Measurements from ENCODE around the gene TOPBP1.

Gene TOPBP1

DNA sequence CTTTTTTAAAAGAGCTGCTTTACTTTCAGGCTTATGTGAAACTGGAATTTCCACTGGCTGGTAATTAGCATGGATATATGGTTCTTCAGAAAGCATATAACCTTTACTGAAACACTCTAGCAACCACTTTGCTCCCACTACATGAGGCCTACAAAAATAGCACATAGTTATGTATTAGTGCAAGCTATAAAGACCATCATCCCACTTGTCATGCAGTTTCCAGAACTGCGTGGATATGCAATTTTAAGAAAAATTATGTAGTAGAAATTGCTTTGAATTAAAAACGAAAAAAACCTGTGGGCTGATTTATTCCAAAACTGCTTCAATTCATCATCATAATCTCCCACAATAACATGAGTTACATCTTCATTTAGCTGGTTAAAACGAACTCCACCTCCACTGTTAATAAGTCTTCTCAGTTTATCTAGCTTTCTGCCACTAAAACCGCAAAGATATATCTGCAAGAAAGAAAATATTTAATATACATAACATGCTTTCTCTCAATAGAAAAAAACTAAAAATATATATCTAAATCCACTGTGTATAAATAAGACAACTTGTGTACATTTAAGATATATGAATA, 12.2 kb downstream of the TOPBP1 start:
- Histone ChIP-seq H3K4me3 (ENCODE audit: insufficient read depth, low read length, poor library complexity, severe bottlenecking) (no peak overlapping the region), H3K9me3 (ENCODE audit: insufficient read depth, low read length) (no peaks in the 10 kb centered on the region), H3F3A (ENCODE audit: insufficient read depth) (0 out of 2 replicates have a peak, but pooled peaks cover 3% of the 10 kb centered on the region), H3K79me2 (ENCODE audit: insufficient read depth, low read length) (peaks cover 37% of the 10 kb centered on the region), H3K9ac (ENCODE audit: low read length) (no peak overlapping the region), H3K27me3 (ENCODE audit: low read length) (no peaks in the 10 kb centered on the region), H3K9me2 (replicated peaks; ENCODE audit: insufficient read depth, low read length) (no peaks in the 10 kb centered on the region), H2AFZ (ENCODE audit: low read depth, low read length, severe bottlenecking) (no peak overlapping the region), H4K20me1 (ENCODE audit: low read depth, low read length) (peaks cover 12% of the 10 kb centered on the region), H3K27ac (ENCODE audit: low read depth, low read length) (no peak overlapping the region), H3K4me2 (ENCODE audit: low read depth, low read length, poor library complexity, severe bottlenecking) (no peak overlapping the region), H3K36me3 (ENCODE audit: low read length) (peaks cover 78% of the 10 kb centered on the region)
- TF ChIP-seq, protein P1, sequence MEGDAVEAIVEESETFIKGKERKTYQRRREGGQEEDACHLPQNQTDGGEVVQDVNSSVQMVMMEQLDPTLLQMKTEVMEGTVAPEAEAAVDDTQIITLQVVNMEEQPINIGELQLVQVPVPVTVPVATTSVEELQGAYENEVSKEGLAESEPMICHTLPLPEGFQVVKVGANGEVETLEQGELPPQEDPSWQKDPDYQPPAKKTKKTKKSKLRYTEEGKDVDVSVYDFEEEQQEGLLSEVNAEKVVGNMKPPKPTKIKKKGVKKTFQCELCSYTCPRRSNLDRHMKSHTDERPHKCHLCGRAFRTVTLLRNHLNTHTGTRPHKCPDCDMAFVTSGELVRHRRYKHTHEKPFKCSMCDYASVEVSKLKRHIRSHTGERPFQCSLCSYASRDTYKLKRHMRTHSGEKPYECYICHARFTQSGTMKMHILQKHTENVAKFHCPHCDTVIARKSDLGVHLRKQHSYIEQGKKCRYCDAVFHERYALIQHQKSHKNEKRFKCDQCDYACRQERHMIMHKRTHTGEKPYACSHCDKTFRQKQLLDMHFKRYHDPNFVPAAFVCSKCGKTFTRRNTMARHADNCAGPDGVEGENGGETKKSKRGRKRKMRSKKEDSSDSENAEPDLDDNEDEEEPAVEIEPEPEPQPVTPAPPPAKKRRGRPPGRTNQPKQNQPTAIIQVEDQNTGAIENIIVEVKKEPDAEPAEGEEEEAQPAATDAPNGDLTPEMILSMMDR (IDR thresholded peaks at IDR 0.05; ENCODE audit: insufficient read depth, low read length, poor library complexity, severe bottlenecking), result no peak
- no peak for TF ChIP-seq EZH2phosphoT487 (conservative IDR thresholded peaks at IDR 0.05; ENCODE audit: low read length)

DNA sequence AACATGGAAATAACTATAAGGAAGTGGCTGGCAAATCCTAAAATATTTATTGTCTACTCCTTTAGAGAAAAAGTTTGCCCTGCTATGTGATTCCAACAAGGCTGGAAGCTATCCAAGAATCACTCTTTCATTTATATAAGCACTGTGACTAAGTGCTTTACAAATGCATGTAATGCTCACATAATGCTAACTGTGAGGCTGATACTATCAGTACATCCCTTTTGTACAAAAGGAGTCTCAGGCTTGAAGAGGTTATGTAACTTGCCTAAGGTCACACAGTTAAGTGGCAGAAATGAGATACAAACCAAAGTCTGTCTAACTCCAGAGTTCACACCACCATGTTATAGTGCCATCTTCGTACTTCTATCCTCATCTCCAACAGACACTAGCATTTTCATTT, 17.0 kb downstream of the TOPBP1 start:
- Histone ChIP-seq H3K27ac (ENCODE audit: low read depth, low read length) (no peak overlapping the region), H2AFZ (ENCODE audit: low read depth, low read length, severe bottlenecking) (no peak overlapping the region), H3K9me3 (ENCODE audit: insufficient read depth, low read length) (no peaks in the 10 kb centered on the region), H3K9me2 (replicated peaks; ENCODE audit: insufficient read depth, low read length) (no peaks in the 10 kb centered on the region), H3K79me2 (ENCODE audit: insufficient read depth, low read length) (peaks cover 49% of the 10 kb centered on the region), H3K4me3 (ENCODE audit: insufficient read depth, low read length, poor library complexity, severe bottlenecking) (no peak overlapping the region), H4K20me1 (ENCODE audit: low read depth, low read length) (peaks cover 3% of the 10 kb centered on the region), H3K27me3 (ENCODE audit: low read length) (no peaks in the 10 kb centered on the region), H3K36me3 (ENCODE audit: low read length) (peaks cover 85% of the 10 kb centered on the region), H3F3A (ENCODE audit: insufficient read depth) (no peaks in the 10 kb centered on the region), H3K9ac (ENCODE audit: low read length) (no peak overlapping the region), H3K4me2 (ENCODE audit: low read depth, low read length, poor library complexity, severe bottlenecking) (no peak overlapping the region)
- no peak for TF ChIP-seq EZH2phosphoT487 (conservative IDR thresholded peaks at IDR 0.05; ENCODE audit: low read length)
- TF ChIP-seq, protein P1 (IDR thresholded peaks at IDR 0.05; ENCODE audit: insufficient read depth, low read length, poor library complexity, severe bottlenecking), result no peak

DNA sequence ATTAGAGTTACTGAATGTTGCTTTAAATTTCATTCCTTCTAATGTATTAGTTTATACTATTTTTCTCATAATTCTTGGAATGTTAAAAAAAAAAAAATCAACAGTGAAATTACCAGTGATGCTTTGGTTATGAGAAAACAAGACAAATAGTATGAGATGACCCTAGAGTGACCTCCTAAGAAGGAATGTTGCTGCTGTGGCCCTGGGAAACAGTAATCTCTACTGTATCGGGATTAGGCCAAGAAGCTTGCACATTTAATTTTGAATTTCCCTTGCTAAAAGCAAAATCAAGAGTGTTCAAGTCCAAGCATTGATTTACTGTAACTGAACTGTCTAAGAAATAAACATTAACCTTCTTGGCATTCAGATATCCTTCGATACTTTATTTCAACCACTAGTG, 18.1 kb downstream of the TOPBP1 start:
- H3K9me3 ChIP-seq (ENCODE audit: insufficient read depth, low read length), result no peaks in the 10 kb centered on the region
- no peaks in the 10 kb centered on the region; the same call in none of the 2 replicates for H4K20me1 ChIP-seq (ENCODE audit: low read depth, low read length)
- H3K36me3 ChIP-seq (ENCODE audit: low read length), result peaks cover 82% of the 10 kb centered on the region
- peaks cover 46% of the 10 kb centered on the region for H3K79me2 ChIP-seq (ENCODE audit: insufficient read depth, low read length)
- H3K9me2 ChIP-seq (replicated peaks; ENCODE audit: insufficient read depth, low read length), result no peaks in the 10 kb centered on the region
- H3K27ac ChIP-seq (ENCODE audit: low read depth, low read length), result no peak overlapping the region
- no peaks in the 10 kb centered on the region for H3K27me3 ChIP-seq (ENCODE audit: low read length)
- no peak overlapping the region for H3K9ac ChIP-seq (ENCODE audit: low read length)
- no peak overlapping the region for H3K4me3 ChIP-seq (ENCODE audit: insufficient read depth, low read length, poor library complexity, severe bottlenecking)
- H2AFZ ChIP-seq (ENCODE audit: low read depth, low read length, severe bottlenecking), result no peak overlapping the region
- H3F3A ChIP-seq (ENCODE audit: insufficient read depth), result no peaks in the 10 kb centered on the region
- H3K4me2 ChIP-seq (ENCODE audit: low read depth, low read length, poor library complexity, severe bottlenecking), result no peak overlapping the region
- TF ChIP-seq, protein P1 (IDR thresholded peaks at IDR 0.05; ENCODE audit: insufficient read depth, low read length, poor library complexity, severe bottlenecking), result no peak

Data from SU-DHL-6 (cell line).